Choroid plexus epithelial cell (primary cell): ENCODE results near the gene ZNF444.

Experiments
- DNase-seq: peaks from one replicate; pipeline ENCODE4 v3.0.0-alpha.2; 2010; ENCODE audit warnings: low read depth
- H3K4me3 ChIP-seq: 2 replicates; pipeline ENCODE4 v1.5.1; 2011; ENCODE audit warnings: low read depth, mild to moderate bottlenecking, control low read depth, low read length, moderate library complexity
- CTCF ChIP-seq: conservative IDR thresholded peaks from 2 replicates; pipeline ENCODE4 v1.5.1; 2011; ENCODE audit warnings: low read depth, mild to moderate bottlenecking, control low read depth, inconsistent platforms, low read length, moderate library complexity

ZNF444 gene

GRCh38 chr19:56155124-56155687, 14.1 kb downstream of the ZNF444 start:
- peak; percentile 62 for TF ChIP-seq CTCF
- no peak overlapping the region for H3K4me3 ChIP-seq
- DNase-seq: peak; percentile 21

- DNase-seq: no peak
- no peak for TF ChIP-seq CTCF
- H3K4me3 ChIP-seq: no peak overlapping the region
Measured at GRCh38 chr19:56156768-56157167, 15.7 kb downstream of the ZNF444 start.

GRCh38 chr19:56158170-56158757, 17.2 kb downstream of the ZNF444 start:
- no peak overlapping the region for H3K4me3 ChIP-seq
- TF ChIP-seq CTCF: no peak
- DNase-seq: no peak

GRCh38 chr19:56159009-56159559, 18.0 kb downstream of the ZNF444 start:
- no peak for TF ChIP-seq CTCF
- DNase-seq: no peak
- H3K4me3 ChIP-seq: no peak overlapping the region

GRCh38 chr19:56159622-56160271, 18.7 kb downstream of the ZNF444 start:
- no peak overlapping the region for H3K4me3 ChIP-seq
- TF ChIP-seq CTCF: no peak

GRCh38 chr19:56161534-56161933, 20.4 kb downstream of the ZNF444 start:
- no peak for DNase-seq
- H3K4me3 ChIP-seq: no peak overlapping the region
- TF ChIP-seq CTCF: no peak

More at GRCh38 chr19:56159622-56160271, 18.7 kb downstream of the ZNF444 start:
- no peak for DNase-seq
